ENCODE results near the gene GATA5.

- TF ChIP-seq CTCF (IDR thresholded peaks at IDR 0.05 in 8 of 11, conservative IDR thresholded peaks at IDR 0.05 in 3 of 11) (no peak), POLR2A (IDR thresholded peaks at IDR 0.05) (no peak), POLR2AphosphoS5 (IDR thresholded peaks at IDR 0.05) (no peak)
Observed at GRCh38 chr20:62489186-62489931, 13.6 kb upstream of the GATA5 start.

All from spleen (tissue), 7 donors.